ENCODE results near the gene C6orf141.
A peak's percentile ranks its signal among the peaks of the same experiment; 100 is the strongest.

C6orf141 gene

DNA sequence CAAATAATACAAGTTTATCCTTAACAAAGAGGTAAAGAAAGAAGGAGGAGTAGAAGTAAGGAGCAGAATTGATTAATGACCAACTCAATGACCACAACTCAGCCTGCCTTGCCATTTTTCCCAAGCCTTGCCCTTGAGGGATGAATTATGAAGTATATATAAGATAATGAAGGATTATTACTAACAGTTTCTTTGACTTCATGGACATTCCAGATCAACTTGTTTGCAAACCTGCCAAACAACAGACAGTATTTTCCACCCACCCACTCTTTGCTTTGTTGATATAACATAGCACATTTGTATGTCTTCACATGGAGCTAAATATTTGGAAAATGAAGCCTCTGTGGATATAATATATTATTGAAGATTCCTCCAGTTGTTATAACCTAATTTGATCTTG, 9.9 kb upstream of the C6orf141 start:
- Histone ChIP-seq H3K9me3 (ENCODE audit: control extremely low read depth in 1 of 5, control insufficient read depth in 4 of 5, insufficient read depth in 2 of 5, low read depth in 1 of 5, low read length in 4 of 5) (peaks cover 0 to 2% (median 0%) of the 10 kb centered on the region in 5 experiments), H3K27ac (ENCODE audit: insufficient read depth in 1 of 2, low read depth in 1 of 2, low read length in 2 of 2, poor library complexity in 1 of 2, severe bottlenecking in 2 of 2) (no peak overlapping the region), H3K36me3 (ENCODE audit: control insufficient read depth in 4 of 4, insufficient read depth in 4 of 4, low read length in 3 of 4) (no peaks in the 10 kb centered on the region), H3K27me3 (replicated peaks in 2 of 5; ENCODE audit: control insufficient read depth in 4 of 5, insufficient read depth in 5 of 5, low read length in 4 of 5) (no peaks in the 10 kb centered on the region), H3K4me3 (ENCODE audit: control insufficient read depth in 1 of 7, extremely low read depth in 1 of 7, insufficient read depth in 4 of 7, low read depth in 2 of 7, low read length in 6 of 7) (no peak overlapping the region), H3K4me1 (ENCODE audit: control extremely low read depth in 1 of 4, control insufficient read depth in 4 of 4, insufficient read depth in 4 of 4, low read length in 3 of 4) (peaks cover 0 to 5% (median 0%) of the 10 kb centered on the region in 4 experiments)
- ChIA-PET CTCF (interaction anchor here (0.7 to 4.2 kb wide), 3 partner anchors 9 to 57 kb away, joined by 3 to 25 read pairs (median 9); no protein-coding TSS in a partner anchor), POLR2A (no interaction called here)
- no peak for DNase-seq

GRCh38 chr6:49541210-49541724, 9.2 kb upstream of the C6orf141 start:
- Histone ChIP-seq H3K27me3 (replicated peaks in 2 of 5; ENCODE audit: control insufficient read depth in 4 of 5, insufficient read depth in 5 of 5, low read length in 4 of 5) (no peaks in the 10 kb centered on the region), H3K27ac (ENCODE audit: insufficient read depth in 1 of 2, low read depth in 1 of 2, low read length in 2 of 2, poor library complexity in 1 of 2, severe bottlenecking in 2 of 2) (no peak overlapping the region), H3K4me1 (ENCODE audit: control extremely low read depth in 1 of 4, control insufficient read depth in 4 of 4, insufficient read depth in 4 of 4, low read length in 3 of 4) (peaks cover 0 to 5% (median 0%) of the 10 kb centered on the region in 4 experiments), H3K9me3 (ENCODE audit: control extremely low read depth in 1 of 5, control insufficient read depth in 4 of 5, insufficient read depth in 2 of 5, low read depth in 1 of 5, low read length in 4 of 5) (peaks cover 0 to 2% (median 0%) of the 10 kb centered on the region in 5 experiments), H3K36me3 (ENCODE audit: control insufficient read depth in 4 of 4, insufficient read depth in 4 of 4, low read length in 3 of 4) (no peaks in the 10 kb centered on the region), H3K4me3 (ENCODE audit: control insufficient read depth in 1 of 7, extremely low read depth in 1 of 7, insufficient read depth in 4 of 7, low read depth in 2 of 7, low read length in 6 of 7) (no peak overlapping the region)
- CTCF ChIA-PET = interaction anchor here (1.9 to 4.2 kb wide), 4 partner anchors 8 to 12 kb away, joined by 6 to 25 read pairs (median 8); partner anchors contain the start of gene C6orf141
- no CpG with 5 or more reads among the region's 1 CpG for WGBS (ENCODE audit: insufficient coverage)
- DNase-seq = peak; percentile 17 to 50 (median 47)
- POLR2A ChIA-PET = no interaction called here

DNA sequence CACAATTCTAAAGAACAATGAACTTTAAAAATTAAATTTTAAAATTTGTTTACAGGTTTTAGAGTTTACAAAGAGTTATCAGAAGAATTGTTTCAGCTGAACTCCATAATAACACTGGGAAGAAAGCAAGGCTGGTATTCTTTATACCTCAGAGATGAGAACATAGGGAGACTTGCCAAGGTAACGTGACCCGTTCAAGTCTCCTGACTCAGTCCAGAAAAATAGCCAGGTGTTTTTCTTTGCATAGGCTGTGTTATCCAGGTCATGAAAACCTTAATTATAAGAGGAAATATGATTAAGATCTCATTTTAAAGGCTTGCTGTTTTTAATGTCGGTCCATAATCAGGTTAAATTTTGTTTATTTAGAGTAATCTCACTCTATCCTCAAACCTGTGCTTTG, 8.5 kb upstream of the C6orf141 start:
- POLR2A ChIA-PET = no interaction called here
- CTCF ChIA-PET = interaction anchor here (1.9 to 4.2 kb wide), 4 partner anchors 8 to 12 kb away, joined by 6 to 25 read pairs (median 8); partner anchors contain the start of gene C6orf141
- no peak for DNase-seq
- Histone ChIP-seq H3K4me3 (ENCODE audit: control insufficient read depth in 1 of 7, extremely low read depth in 1 of 7, insufficient read depth in 4 of 7, low read depth in 2 of 7, low read length in 6 of 7) (no peak overlapping the region), H3K9me3 (ENCODE audit: control extremely low read depth in 1 of 5, control insufficient read depth in 4 of 5, insufficient read depth in 2 of 5, low read depth in 1 of 5, low read length in 4 of 5) (peaks cover 0 to 2% (median 0%) of the 10 kb centered on the region in 5 experiments), H3K27me3 (replicated peaks in 2 of 5; ENCODE audit: control insufficient read depth in 4 of 5, insufficient read depth in 5 of 5, low read length in 4 of 5) (no peaks in the 10 kb centered on the region), H3K27ac (ENCODE audit: insufficient read depth in 1 of 2, low read depth in 1 of 2, low read length in 2 of 2, poor library complexity in 1 of 2, severe bottlenecking in 2 of 2) (no peak overlapping the region), H3K4me1 (ENCODE audit: control extremely low read depth in 1 of 4, control insufficient read depth in 4 of 4, insufficient read depth in 4 of 4, low read length in 3 of 4) (peaks cover 0 to 5% (median 0%) of the 10 kb centered on the region in 4 experiments), H3K36me3 (ENCODE audit: control insufficient read depth in 4 of 4, insufficient read depth in 4 of 4, low read length in 3 of 4) (no peaks in the 10 kb centered on the region)
- 100% methylated on average over 2 of the region's 3 CpGs for WGBS (ENCODE audit: insufficient coverage)

- WGBS (ENCODE audit: insufficient coverage) = 91% methylated on average over 4 of the region's 7 CpGs
Measured at GRCh38 chr6:49543087-49543858, 7.2 kb upstream of the C6orf141 start.

DNA sequence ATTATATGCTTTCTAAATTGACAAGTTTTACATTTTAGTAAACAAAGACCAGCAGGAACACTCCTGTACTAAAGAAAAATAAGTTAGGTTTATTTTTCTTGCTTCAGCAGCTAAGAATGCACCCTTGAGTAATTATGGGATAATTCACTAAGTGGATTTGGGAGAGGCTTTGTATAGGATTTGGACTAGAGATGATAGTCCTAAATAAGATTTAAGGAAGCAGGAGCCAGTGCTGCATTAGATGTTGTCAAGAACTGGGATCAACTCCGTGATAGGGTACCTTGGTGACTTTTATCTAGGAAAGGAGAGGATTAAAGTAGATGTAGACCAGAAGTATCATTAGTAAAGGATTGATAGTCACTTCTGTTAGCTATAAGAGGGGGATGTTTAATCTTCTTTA, 4.1 kb upstream of the C6orf141 start:
- no peaks in the 10 kb centered on the region for H3K9me3 ChIP-seq (ENCODE audit: control extremely low read depth in 1 of 5, control insufficient read depth in 4 of 5, insufficient read depth in 2 of 5, low read depth in 1 of 5, low read length in 4 of 5)
- no peak for DNase-seq
- ChIA-PET POLR2A (no interaction called here), CTCF (interaction anchor here (0.9 to 2.5 kb wide), 2 partner anchors 14 to 61 kb away, joined by 4 to 10 read pairs; no protein-coding TSS in a partner anchor)
- no peak overlapping the region for H3K4me3 ChIP-seq (ENCODE audit: control insufficient read depth in 1 of 7, extremely low read depth in 1 of 7, insufficient read depth in 4 of 7, low read depth in 2 of 7, low read length in 6 of 7)
- 100% methylated on average over 1 of the region's 1 CpG for WGBS (ENCODE audit: insufficient coverage)
- no peak overlapping the region for H3K27ac ChIP-seq (ENCODE audit: insufficient read depth in 1 of 2, low read depth in 1 of 2, low read length in 2 of 2, poor library complexity in 1 of 2, severe bottlenecking in 2 of 2)
- peaks cover 0 to 13% (median 6%) of the 10 kb centered on the region in 5 experiments for H3K27me3 ChIP-seq (replicated peaks in 2 of 5; ENCODE audit: control insufficient read depth in 4 of 5, insufficient read depth in 5 of 5, low read length in 4 of 5)
- peaks cover 0 to 14% (median 14%) of the 10 kb centered on the region in 4 experiments for H3K4me1 ChIP-seq (ENCODE audit: control extremely low read depth in 1 of 4, control insufficient read depth in 4 of 4, insufficient read depth in 4 of 4, low read length in 3 of 4)
- no peaks in the 10 kb centered on the region for H3K36me3 ChIP-seq (ENCODE audit: control insufficient read depth in 4 of 4, insufficient read depth in 4 of 4, low read length in 3 of 4)

More at GRCh38 chr6:49543087-49543858, 7.2 kb upstream of the C6orf141 start:
- Histone ChIP-seq H3K36me3 (ENCODE audit: control insufficient read depth in 4 of 4, insufficient read depth in 4 of 4, low read length in 3 of 4) (no peaks in the 10 kb centered on the region), H3K27me3 (replicated peaks in 2 of 5; ENCODE audit: control insufficient read depth in 4 of 5, insufficient read depth in 5 of 5, low read length in 4 of 5) (no peaks in the 10 kb centered on the region), H3K27ac (ENCODE audit: insufficient read depth in 1 of 2, low read depth in 1 of 2, low read length in 2 of 2, poor library complexity in 1 of 2, severe bottlenecking in 2 of 2) (no peak overlapping the region), H3K4me3 (ENCODE audit: control insufficient read depth in 1 of 7, extremely low read depth in 1 of 7, insufficient read depth in 4 of 7, low read depth in 2 of 7, low read length in 6 of 7) (no peak overlapping the region), H3K4me1 (ENCODE audit: control extremely low read depth in 1 of 4, control insufficient read depth in 4 of 4, insufficient read depth in 4 of 4, low read length in 3 of 4) (peaks cover 0 to 5% (median 0%) of the 10 kb centered on the region in 4 experiments), H3K9me3 (ENCODE audit: control extremely low read depth in 1 of 5, control insufficient read depth in 4 of 5, insufficient read depth in 2 of 5, low read depth in 1 of 5, low read length in 4 of 5) (peaks cover 0 to 2% (median 0%) of the 10 kb centered on the region in 5 experiments)
- peak in 2 of 3 donors; percentile 20 to 47 for DNase-seq
- ChIA-PET CTCF (interaction anchor here (0.7 to 4.2 kb wide), 9 partner anchors 10 to 306 kb away, joined by 3 to 25 read pairs (median 3); no protein-coding TSS in a partner anchor), POLR2A (no interaction called here)

GRCh38 chr6:49548613-49549304, 1.7 kb upstream of the C6orf141 start:
- no peaks in the 10 kb centered on the region for H3K36me3 ChIP-seq (ENCODE audit: control insufficient read depth in 4 of 4, insufficient read depth in 4 of 4, low read length in 3 of 4)
- ChIA-PET POLR2A (no interaction called here), CTCF (interaction anchor here (0.9 to 2.5 kb wide), 4 partner anchors 14 to 59 kb away, joined by 3 to 12 read pairs (median 8); no protein-coding TSS in a partner anchor)
- no peaks in the 10 kb centered on the region for H3K9me3 ChIP-seq (ENCODE audit: control extremely low read depth in 1 of 5, control insufficient read depth in 4 of 5, insufficient read depth in 2 of 5, low read depth in 1 of 5, low read length in 4 of 5)
- DNase-seq = no peak
- peaks cover 0 to 13% (median 6%) of the 10 kb centered on the region in 5 experiments for H3K27me3 ChIP-seq (replicated peaks in 2 of 5; ENCODE audit: control insufficient read depth in 4 of 5, insufficient read depth in 5 of 5, low read length in 4 of 5)
- 94% methylated on average over 5 of the region's 5 CpGs for WGBS (ENCODE audit: insufficient coverage)
- no peak overlapping the region for H3K4me3 ChIP-seq (ENCODE audit: control insufficient read depth in 1 of 7, extremely low read depth in 1 of 7, insufficient read depth in 4 of 7, low read depth in 2 of 7, low read length in 6 of 7)
- H3K27ac ChIP-seq (ENCODE audit: insufficient read depth in 1 of 2, low read depth in 1 of 2, low read length in 2 of 2, poor library complexity in 1 of 2, severe bottlenecking in 2 of 2) = no peak overlapping the region
- peaks cover 5 to 25% (median 20%) of the 10 kb centered on the region in 4 experiments for H3K4me1 ChIP-seq (ENCODE audit: control extremely low read depth in 1 of 4, control insufficient read depth in 4 of 4, insufficient read depth in 4 of 4, low read length in 3 of 4)

Measured in common myeloid progenitor, CD34-positive (primary cell).